ENCODE results near the gene NCAPD2.
"Not testable (repeated sequence)": the region's sequence is repeated elsewhere in the genome, so short reads cannot be mapped to it uniquely, and the experiment has no call there.

NCAPD2 gene

DNA sequence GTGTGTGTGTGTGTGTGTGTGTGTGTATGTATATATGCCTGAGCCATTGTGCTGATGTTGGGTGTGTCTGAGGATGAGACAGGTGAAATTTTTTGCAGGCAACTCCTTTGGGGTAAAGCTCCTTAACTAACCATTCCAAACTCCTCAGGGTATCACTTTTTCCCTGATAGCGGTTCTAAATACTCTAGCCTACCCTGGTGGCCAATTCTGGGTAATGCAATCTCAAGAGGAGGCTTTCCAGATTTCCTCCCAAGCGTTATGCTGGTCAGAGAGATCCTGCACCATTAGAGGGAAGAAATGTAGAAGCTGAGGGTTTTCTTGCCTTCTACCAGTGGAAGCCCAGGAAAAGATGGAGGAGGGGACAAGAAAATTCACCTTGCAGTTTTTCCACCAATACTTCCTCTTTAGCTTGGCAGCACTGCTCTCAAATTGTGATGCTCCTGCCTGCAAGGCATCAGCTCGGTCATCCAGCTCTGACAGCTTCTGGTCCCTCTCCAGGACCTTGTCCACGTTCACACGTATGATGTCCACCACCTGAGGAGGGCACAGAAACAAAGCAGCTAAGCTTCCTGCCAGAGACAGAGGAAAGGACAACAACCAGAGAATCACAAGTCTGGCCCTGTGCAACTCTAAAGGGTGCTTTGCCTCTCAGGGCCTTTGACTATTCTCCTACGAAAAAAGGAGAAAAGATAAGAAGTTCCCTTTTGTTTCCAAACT, 28.3 kb upstream of the NCAPD2 start:
- peak; percentile 7 for DNase-seq

DNA sequence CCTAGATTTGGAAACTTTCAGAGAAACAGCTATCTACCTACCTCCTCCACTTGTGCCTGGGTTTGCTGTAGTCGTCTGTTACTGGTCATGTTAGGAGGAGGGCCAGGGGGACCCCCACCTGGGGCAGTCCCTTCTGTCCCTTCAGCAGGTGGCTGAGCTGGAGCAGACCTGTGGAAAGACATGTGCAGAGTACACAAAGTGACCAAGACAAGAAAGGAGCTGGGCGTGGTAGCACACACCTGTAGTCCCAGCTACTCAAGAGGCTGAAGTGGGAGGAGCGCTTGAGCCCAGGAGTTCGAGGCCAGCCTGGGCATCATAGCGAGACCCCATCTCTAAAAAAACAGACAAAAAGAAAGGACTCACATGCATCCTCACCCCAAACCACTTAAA, 27.7 kb upstream of the NCAPD2 start:
- no peak for DNase-seq

DNA sequence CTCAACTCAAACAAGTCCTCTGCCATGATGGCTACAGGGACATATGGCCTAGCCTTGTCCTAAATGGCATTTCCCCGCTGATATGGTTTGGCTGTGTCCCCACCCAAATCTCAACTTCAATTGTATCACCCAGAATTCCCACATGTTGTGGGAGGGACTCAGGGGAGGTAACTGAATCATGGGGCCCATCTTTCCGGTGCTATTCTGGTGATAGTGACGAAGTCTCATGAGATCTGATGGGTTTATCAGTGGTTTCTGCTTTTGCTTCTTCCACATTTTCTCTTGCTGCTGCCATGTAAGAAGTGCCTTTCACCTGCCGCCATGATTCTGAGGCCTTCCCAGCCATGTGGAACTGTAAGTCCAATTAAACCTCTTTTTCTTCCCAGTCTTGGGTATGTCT, 27.2 kb upstream of the NCAPD2 start:
- DNase-seq: not testable (repeated sequence)

DNA sequence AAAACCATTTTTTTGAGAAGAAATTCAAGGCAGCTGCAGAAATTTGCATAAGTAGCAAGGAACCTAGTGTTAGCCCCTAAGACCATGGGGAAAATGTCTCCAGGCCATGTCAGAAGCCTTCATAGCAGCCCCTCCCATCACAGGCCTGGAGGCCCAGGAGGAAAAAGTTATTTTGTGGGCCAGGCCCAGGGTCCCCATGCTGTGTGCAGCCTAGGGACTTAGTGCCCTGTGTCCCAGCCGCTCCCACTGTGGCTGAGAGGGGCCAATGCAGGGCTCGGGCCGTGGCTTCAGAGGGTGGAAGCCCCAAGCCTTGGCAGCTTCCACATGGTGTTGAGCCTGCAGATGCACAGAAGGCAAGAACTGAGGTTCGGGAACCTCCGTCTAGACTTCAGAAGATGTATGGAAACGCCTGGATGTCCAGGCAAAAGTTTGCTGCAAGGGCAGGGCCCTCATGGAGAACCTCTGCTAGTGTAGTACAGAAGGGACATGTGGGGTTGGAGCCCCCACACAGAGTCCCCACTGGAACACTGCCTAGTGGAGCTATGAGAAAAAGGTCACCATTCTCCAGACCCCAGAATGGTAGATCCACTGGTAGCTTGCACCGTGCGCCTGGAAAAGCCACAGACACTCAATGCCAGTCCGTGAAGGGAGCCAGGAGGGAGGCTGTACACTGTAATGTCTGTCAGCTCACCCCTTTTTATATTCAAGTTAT, 26.2 kb upstream of the NCAPD2 start:
- not testable (repeated sequence) for DNase-seq

DNA sequence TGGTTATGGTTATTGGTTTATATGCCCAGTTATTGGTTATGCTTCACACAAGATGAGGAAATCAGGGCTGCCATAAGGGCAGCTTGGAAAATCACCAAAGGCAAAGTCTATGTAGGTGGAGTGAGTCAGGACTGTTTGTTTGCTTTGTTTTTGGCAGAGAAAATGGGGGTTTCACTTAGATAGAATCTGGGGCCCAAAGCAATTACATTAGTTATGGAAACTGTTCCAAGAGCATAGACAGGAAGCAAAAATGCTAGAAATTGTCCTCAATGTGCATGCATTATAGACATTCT, 25.7 kb upstream of the NCAPD2 start:
- DNase-seq: no peak

DNA sequence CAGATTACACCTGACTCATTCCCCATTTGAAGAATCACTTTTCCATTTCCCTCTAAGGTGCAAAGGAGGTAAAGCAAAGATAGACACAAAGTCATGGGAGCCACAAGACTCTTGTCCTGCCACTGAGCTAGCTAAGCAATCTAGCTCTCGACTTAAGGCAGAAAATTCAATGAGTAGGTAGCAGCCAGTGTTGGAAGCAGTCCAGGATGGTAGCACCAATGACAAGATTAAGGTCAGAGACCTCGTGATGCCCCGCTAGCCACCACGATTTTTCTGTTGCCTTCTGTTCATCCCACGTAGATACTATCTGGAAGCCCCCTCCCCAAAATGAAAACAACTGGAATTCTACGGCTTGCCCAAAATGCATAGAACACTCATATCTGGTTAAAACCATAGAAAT, 24.8 kb upstream of the NCAPD2 start:
- DNase-seq: no peak

DNA sequence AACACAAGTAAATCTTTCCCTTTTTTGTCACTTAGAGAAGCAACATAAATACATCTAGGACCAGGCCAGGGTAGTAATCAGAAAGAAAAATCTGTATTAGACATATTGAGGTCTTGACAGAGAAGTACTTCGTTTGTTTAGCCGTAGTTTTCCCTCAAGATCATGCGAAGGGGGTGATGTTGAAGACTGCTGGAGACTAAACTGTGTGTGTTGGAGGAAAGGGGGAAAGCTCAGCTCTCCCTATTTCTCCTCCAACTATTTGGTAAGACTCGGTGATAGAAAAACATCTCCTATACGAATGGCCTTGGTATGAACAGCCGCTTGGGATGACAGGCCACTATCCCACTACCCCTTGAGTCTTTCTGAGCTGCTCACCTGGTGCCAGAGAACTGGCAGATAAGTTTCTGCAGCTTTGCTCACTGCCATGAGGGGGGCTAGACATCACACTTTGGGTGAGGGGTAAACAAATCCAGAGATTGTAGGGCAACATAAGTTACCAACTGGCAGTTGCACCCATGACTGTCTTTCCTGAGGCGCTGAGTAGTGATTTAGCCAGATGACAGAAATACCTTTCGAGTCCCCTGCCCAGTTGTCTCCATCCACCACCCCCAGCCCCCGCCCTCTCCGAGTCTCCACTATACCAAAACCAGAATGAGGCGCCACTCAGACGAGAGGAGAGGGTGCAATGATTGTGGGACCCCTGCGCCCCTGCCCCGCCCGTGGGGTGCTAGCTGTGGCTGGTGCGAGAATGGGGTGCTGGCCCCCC, 24.1 kb upstream of the NCAPD2 start:
- no peak for DNase-seq

DNA sequence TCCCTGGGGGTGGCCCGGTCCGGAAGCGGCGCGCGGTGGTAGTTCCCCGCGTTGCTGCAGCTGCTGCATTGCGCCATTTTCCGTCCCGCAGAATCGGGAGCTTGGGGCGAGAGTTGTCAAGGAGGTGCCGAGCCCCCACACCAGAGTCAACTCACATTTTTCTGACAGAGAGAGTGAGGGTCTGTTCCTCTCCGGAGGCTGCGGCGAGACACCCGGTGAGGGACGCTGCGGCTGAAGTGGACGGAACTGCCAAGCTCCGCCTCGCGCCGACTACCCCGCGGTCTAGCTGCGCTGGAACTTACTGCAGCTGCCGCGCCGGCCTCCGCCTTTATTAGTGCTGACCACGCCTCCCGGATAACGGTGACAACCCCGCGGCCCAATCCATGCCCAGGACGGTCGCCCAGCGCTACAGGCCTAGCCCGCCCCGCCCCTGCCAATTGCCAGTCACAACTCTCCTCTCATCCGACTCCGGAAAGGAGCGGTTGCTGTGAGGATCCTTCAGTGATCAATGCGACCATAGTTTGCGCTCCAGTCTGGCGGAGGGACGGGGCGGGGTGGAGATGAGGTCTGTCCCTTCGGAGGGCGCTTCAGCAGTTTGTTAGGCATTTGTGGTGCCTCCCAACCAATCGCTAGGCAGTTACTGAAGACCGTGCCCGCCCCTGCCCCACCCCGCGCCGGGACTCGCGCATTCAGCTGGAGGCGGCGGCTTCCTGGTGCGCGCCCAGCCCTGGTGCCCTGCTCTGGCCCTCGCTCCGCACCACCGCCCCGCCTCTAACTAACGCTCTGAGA, 23.3 kb upstream of the NCAPD2 start, which contains the start of gene VAMP1:
TSS of gene VAMP1 (minus strand) at position 303 of the 789 bp plus-strand sequence. CDS start at position 157, 146 bp downstream.
- peak; percentile 82 for DNase-seq

DNA sequence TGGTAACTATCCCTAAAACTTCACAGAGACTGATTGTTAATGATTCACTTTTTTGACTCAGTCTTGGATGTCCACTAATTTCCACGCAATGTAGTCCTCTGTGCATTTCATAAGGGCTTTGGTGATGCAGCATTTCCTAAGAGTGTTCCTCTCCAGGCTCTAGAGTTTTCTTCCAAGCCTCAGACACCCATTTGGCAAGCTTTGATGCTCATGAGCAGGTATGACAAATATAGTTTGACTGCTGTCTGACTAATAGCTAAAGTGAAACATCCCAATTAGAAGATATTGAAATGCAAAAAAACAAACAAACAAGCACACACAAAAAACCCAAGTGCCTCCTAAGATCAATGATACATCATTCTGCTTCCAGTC, 21.9 kb upstream of the NCAPD2 start:
- DNase-seq: no peak

DNA sequence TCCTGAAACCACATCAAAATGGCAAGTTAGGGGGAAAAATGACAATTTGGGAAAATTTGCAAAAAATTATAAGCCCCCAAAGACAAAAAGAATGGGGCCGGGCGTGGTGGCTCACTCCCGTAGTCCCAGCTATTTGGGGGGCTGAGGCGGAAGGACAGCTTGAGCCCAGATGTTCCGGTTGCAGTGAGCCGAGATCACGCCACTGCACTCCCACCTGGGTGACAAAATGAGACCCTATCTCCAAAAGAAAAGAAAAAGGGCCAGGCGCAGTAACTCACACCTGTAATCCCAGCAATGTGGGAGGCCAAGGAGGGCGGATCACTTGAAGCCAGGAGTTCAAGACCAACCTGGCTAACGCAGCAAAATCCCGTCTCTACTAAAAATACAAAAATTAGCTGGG, 21.4 kb upstream of the NCAPD2 start:
- no peak for DNase-seq

DNA sequence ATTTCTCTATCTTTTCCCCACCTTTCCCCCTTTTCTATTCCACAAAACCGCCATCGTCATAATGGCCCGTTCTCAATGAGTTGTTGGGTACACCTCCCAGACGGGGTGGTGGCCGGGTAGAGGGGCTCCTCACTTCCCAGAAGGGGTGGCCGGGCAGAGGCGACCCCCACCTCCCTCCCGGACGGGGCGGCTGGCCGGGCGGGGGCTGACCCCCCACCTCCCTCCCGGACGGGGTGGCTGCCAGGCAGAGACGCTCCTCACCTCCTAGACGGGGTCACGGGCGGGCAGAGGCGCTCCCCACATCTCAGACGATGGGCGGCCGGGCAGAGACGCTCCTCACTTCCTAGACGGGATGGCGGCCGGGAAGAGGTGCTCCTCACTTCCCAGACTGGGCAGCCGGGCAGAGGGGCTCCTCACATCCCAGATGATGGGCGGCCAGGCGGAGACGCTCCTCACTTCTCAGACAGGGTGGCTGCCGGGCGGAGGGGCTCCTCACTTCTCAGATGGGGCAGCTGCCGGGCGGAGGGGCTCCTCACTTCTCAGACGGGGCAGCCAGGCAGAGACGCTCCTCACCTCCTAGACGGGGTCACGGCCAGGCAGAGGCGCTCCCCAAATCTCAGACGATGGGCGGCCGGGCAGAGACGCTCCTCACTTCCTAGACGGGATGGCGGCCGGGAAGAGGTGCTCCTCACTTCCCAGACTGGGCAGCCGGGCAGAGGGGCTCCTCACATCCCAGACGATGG, 18.5 kb upstream of the NCAPD2 start:
- DNase-seq: not testable (repeated sequence)

DNA sequence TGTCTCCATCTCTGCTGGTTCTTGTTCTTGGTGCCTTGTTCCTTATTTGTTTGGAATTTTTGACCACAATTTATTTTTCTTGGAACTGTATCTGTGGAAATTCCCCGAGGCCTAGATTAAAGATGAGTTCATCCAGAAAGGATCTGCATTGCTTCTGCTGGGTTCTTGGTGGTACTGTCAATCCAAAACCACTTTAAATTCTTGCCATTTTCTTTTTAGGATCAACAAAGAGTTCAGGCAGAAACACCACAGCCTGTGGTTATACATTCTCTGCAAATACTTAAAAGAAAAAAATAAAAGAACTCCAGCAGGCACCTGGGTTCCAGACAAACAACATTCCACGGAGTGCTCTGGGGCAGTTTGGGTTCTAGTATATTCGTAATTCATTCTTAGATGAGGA, 17.4 kb upstream of the NCAPD2 start:
- DNase-seq: no peak

DNA sequence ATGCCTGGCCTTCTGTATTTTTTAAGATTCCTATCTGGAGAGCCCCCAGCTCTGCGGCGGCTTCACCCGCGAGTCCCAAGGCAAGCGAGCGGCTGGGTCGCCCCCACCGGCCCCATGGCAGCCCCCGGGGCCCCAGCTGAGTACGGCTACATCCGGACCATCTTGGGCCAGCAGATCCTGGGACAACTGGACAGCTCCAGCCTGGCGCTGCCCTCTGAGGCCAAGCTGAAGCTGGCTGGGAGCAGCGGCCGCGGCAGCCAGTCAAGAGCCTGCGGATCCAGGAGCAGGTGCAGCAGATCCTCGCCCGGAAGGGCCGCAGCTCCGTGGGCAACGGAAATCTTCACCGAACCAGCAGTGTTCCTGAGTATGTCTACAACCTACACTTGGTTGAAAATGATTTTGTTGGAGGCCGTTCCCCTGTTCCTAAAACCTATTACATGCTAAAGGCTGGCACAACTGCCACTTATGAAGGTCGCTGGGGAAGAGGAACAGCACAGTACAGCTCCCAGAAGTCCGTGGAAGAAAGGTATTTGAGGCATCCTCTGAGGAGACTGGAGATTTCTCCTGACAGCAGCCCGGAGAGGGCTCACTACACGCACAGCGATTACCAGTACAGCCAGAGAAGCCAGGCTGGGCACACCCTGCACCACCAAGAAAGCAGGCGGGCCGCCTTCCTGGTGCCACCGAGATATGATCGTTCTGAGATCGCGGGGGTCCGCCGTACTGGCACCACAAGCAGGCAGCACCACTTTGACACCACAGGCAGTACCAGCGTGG, 16.1 kb upstream of the NCAPD2 start:
- DNase-seq: not testable (repeated sequence)

DNA sequence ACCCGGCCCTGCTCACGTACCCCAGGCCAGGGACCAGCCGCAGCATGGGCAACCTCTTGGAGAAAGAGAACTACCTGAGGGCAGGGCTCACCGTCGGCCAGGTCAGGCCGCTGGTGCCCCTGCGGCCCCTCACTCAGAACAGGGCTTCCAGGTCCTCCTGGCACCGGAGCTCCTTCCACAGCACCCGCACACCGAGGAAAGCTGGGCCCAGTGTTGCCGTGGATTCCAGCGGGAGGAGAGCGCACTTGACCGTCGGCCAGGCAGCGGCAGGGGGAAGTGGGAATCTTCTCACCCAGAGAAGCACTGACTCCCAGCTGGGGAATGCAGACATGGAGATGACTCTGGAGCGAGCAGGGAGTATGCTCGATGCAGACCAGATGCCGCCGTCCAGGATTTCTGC, 15.5 kb upstream of the NCAPD2 start:
- no peak for DNase-seq

DNA sequence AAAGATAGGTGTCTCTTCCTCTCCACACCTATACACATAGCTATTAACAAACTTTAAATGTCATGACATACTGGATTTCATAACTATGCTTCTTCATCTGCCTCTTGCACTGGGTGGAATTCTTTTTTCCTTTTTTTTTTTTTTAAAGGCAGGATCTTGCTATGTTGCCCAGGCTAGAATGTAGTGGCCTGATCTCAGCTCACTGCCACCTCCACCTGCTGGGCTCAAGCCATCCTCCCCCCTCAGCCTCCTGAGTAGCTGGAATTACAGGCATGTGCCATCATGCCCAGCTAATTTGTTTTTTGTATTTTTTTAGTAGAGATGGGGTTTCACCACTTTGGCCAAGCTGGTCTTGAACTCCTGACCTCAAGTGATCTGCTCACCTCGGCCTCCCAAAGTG, 5.7 kb upstream of the NCAPD2 start:
- DNase-seq: no peak

DNA sequence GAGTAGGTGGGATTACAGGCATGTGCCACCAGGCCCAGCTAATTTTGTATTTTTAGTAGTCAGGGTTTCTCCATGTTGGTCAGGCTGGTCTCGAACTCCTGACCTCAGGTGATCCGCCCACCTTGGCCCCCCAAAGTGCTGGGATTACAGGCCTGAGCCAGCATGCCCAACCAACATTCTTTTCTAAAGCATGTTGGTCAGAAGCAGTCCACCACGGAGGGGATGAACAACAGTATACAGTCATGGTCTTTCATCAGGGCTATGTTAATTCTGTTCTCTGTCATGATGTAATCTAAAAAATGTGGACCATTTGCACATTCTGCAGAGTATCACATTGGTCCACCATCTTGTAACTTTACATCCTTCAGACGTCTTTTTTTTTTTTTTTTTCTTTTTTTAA, 4.5 kb upstream of the NCAPD2 start:
- DNase-seq: no peak

DNA sequence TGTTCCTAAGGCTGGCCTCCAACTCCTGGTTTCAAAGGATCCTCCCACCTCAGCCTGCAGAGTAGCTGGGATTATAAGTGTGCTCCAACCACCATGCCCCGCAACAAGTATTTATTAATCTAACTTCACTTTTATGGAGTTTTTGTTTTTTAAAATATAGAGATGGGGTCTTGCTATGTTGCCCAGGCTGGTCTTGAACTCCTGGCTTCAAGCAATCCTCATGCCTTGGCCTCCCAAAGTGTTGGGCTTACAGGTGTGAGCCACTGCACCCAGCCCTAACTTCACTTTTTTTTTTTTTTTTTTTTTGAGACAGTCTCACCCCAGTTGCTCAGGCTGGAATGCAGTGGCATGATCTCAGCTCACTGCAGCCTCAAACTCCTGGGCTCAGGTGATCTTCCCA, 3.2 kb upstream of the NCAPD2 start:
- not testable (repeated sequence) for DNase-seq

DNA sequence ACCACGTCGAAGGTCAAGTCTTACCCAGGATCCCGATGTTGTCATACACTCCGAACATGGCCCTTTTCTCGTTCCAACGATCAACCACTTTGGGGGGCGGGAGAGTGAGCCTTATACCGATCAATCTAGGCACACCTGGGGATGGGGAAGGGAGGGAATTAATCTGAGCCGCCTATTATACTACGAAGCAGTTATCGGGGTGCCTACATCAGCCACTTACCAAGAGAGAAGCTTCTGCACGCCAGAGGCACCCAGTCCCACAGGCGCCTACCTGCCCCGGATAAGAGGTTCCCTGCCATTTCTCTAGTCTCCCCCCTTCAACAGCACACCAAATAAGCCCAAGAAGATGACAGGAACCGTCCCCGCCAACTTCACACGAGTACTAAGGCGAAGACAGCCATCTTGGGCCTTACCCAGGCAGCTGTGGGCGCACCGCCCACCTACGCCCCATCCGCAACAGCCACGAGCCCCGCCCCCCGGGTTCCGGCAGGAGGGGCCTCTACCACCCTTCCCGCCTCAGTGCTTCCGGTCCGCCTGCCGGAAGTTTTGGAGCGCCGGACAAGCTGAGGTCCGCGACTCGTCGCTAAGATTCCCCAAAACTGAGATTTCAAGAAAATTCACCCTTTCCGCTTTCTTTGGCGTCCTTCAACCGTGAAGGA, 935 bp upstream of the NCAPD2 start, which contains the start of gene MRPL51:
TSS of gene MRPL51 (minus strand) at position 425 of the 659 bp plus-strand sequence. CDS start at position 299, 126 bp downstream.
- DNase-seq: peak; percentile 75

DNA sequence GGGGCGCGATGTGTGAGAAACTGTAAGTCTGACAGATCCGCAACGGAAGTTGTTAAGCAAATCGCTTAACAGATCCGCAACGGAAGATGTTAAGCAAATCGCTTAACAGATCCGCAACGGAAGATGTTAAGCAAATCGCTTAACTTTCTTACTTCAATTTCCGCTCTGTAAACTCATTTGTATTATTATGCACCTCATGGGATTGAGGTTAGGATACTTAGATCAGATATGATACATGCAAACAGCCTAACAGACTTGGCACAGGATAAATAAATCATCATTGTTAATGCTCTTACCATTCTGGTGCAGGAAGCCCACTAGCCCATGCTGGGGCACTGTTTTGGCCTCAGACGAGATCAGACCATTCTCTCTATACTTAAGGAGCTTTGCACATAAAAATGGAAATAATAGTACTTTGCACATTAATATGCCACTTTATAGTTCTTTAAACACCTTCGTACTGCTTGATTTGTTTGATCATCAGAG, 399 bp downstream of the NCAPD2 start:
- no peak for DNase-seq

DNA sequence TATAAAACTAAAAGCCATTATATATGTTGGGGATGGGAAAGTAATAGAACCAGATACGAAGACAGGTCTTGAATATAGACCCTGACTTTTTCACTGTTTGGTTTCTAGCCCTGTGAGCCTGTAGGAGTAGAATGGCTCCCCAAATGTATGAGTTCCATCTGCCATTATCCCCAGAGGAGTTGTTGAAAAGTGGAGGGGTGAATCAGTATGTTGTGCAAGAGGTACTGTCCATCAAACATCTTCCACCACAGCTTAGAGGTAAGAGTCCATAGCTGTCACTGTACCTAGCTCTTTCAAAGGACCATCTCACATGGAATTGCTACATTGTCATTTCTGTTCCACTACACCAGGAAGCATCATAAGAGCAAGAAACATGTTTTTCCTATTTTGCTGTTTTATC, 1.1 kb downstream of the NCAPD2 start:
- no peak for DNase-seq

DNA sequence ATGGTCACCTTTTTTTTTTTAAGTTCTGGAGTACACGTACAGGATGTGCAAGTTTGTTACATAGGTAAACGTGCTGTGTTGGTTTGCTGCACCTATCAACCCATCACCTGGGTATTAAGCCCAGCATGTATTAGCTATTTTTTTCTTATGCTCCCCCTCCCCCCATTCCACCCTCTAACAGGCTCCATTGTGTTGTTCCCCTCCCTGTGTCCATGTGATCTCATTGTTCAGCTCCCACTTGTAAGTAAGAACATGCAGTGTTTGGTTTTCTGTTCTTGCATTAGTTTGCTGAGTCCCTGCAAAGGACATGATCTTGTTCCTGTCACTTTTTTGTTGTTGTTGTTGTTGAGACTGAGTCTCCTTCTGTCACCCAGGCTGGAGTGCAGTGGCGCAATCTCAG, 3.4 kb downstream of the NCAPD2 start:
- not testable (repeated sequence) for DNase-seq
